HepG2 (cell line): ENCODE results near the gene PKIB. TPM values are rescaled to one million over a fixed set of nuclear protein-coding genes. Genes with fewer than 3 reads are reported as not detected.

Source experiments
- ATAC-seq: fragments of 200-7000 bp; cut with Tn5 transposase; 3 replicates; pipeline ENCODE4 v1.9.1; 2020; ENCODE audit warnings: mild to moderate bottlenecking, moderate library complexity
- BruUV-seq: library from RNA; stranded (reverse); fragments of 400-500 nt; replicated peaks from 2 replicates; lab custom pipeline; 2021; lab: Mats Ljungman, UMichigan
- CTCF ChIA-PET: fragments of 300-600 bp; formaldehyde crosslinking; extraction: SDS; loops from one replicate; lab custom pipeline; 2021; ENCODE audit warnings: low total read pairs, inconsistent platforms, low intra/inter-chr PET ratio; lab: Yijun Ruan, JAX
- POLR2A ChIA-PET: fragments of 350-600 bp; sonication (Branson Sonifier 250); formaldehyde crosslinking; loops from one replicate; lab custom pipeline; 2020; ENCODE audit warnings: antibody characterized with exemption, inconsistent platforms; lab: Yijun Ruan, JAX
- DNase-seq: peaks from one replicate; pipeline ENCODE4 v3.0.0-alpha.2; 2015; ENCODE audit warnings: low spot score
- FAIRE-seq: peaks from 3 replicates; lab custom pipeline; 2011; peaks lifted over from hg19 to GRCh38; lab: Jason Lieb, UNC
- H2AFZ ChIP-seq: one replicate; pipeline ENCODE4 v1.6.1; 2011; ENCODE audit warnings: low read length, inconsistent platforms
- H3K27ac ChIP-seq: fragments of 300-600 bp; 3 replicates; pipeline ENCODE4 v1.8.0; 2011; ENCODE audit warnings: mixed run types, mild to moderate bottlenecking, mixed read lengths, low read length, inconsistent platforms; ENCODE audit not compliant: insufficient read depth; ENCODE audit errors: extremely low read length
- H3K27me3 ChIP-seq, 2 experiments: fragments of 200-600 bp in 1 of 2; 2 replicates in 1 of 2; 3 replicates in 1 of 2; pipeline versions ENCODE4 v1.6.0 to v1.8.0; 2011; ENCODE audit warnings: low read length in 2 of 2, mild to moderate bottlenecking in 2 of 2, moderate library complexity in 2 of 2, inconsistent platforms in 1 of 2; ENCODE audit not compliant: insufficient read depth in 2 of 2, control insufficient read depth in 1 of 2
- H3K36me3 ChIP-seq, 2 experiments: fragments of 200-600 bp in 1 of 2; replicated peaks in 1 of 2; 2 replicates in 1 of 2; 3 replicates in 1 of 2; pipeline versions ENCODE4 v1.5.1 to v1.8.0; 2011; ENCODE audit warnings: low read length in 2 of 2, inconsistent platforms in 1 of 2; ENCODE audit not compliant: insufficient read depth in 2 of 2, control insufficient read depth in 1 of 2
- H3K4me1 ChIP-seq: 2 replicates; pipeline ENCODE4 v1.5.1; 2012; ENCODE audit warnings: low read length, inconsistent platforms; ENCODE audit not compliant: insufficient read depth
- H3K4me2 ChIP-seq: 2 replicates; pipeline ENCODE4 v1.6.0; 2011; ENCODE audit warnings: low read depth, low read length, inconsistent platforms
- H3K4me3 ChIP-seq, 3 experiments: fragments of 200-600 bp in 1 of 3; sonication (generic), shearing (Covaris generic) in 1 of 3; replicated peaks in 1 of 3; 2 replicates each; pipeline ENCODE4 v1.5.1; 2011 to 2016; ENCODE audit warnings: low read length in 3 of 3, inconsistent platforms in 2 of 3, low read depth in 2 of 3, mild to moderate bottlenecking in 2 of 3, control low read depth in 1 of 3, mixed read lengths in 1 of 3; ENCODE audit not compliant: insufficient read depth in 1 of 3
- H3K79me2 ChIP-seq: one replicate; pipeline ENCODE4 v1.6.1; 2011; ENCODE audit warnings: low read length, inconsistent platforms; ENCODE audit not compliant: insufficient read depth
- H3K9ac ChIP-seq: 2 replicates; pipeline ENCODE4 v1.6.0; 2011; ENCODE audit warnings: mild to moderate bottlenecking, low read depth, low read length, inconsistent platforms; ENCODE audit not compliant: insufficient read depth
- H3K9me3 ChIP-seq: 2 replicates; pipeline ENCODE4 v1.5.1; 2012; ENCODE audit warnings: mild to moderate bottlenecking, low read length
- H4K20me1 ChIP-seq: 2 replicates; pipeline ENCODE4 v1.6.0; 2011; ENCODE audit warnings: inconsistent platforms, mild to moderate bottlenecking, low read length, moderate library complexity; ENCODE audit not compliant: insufficient read depth
- CREBL2 ChIP-seq: sonication (generic); formaldehyde crosslinking; IDR thresholded peaks from 2 replicates; pipeline ENCODE4 v1.8.1; 2023; ENCODE audit warnings: missing genetic modification reagents, mild to moderate bottlenecking, borderline replicate concordance
- GTF3A ChIP-seq: sonication (generic); formaldehyde crosslinking; conservative IDR thresholded peaks from 2 replicates; pipeline ENCODE4 v1.4.0; 2020; ENCODE audit warnings: mild to moderate bottlenecking, missing genetic modification reagents
- HNRNPK ChIP-seq: fragments of 200-400 bp; formaldehyde crosslinking; IDR thresholded peaks from 2 replicates; pipeline ENCODE4 v1.6.1; 2018; ENCODE audit warnings: low read length, low read depth, moderate library complexity, mild to moderate bottlenecking; ENCODE audit not compliant: poor library complexity, severe bottlenecking
- MXI1 ChIP-seq: IDR thresholded peaks from 3 replicates; pipeline ENCODE4 v1.6.1; 2012; ENCODE audit warnings: low read depth, low read length, inconsistent platforms, borderline replicate concordance
- POGZ ChIP-seq: sonication (generic); formaldehyde crosslinking; IDR thresholded peaks from 2 replicates; pipeline ENCODE4 v1.4.0; 2020; ENCODE audit warnings: mild to moderate bottlenecking, missing genetic modification reagents
- SP2 ChIP-seq: sonication (generic); formaldehyde crosslinking; IDR thresholded peaks from 2 replicates; pipeline ENCODE4 v1.5.1; 2020; ENCODE audit warnings: mild to moderate bottlenecking, missing genetic modification reagents
- TBX2 ChIP-seq: sonication (generic); formaldehyde crosslinking; IDR thresholded peaks from 2 replicates; pipeline ENCODE4 v1.5.0; 2020; ENCODE audit warnings: missing genetic modification reagents, mild to moderate bottlenecking, borderline replicate concordance
- ZFAT ChIP-seq: sonication (generic); formaldehyde crosslinking; conservative IDR thresholded peaks from 2 replicates; pipeline ENCODE4 v1.8.1; 2023; ENCODE audit warnings: missing genetic modification reagents, inconsistent platforms
- ZMAT3 ChIP-seq: sonication (generic); formaldehyde crosslinking; conservative IDR thresholded peaks from 2 replicates; pipeline ENCODE4 v1.7.0; 2021; ENCODE audit warnings: missing genetic modification reagents
- ZMYM2 ChIP-seq: sonication (generic); formaldehyde crosslinking; IDR thresholded peaks from 2 replicates; pipeline ENCODE4 v1.8.0; 2022; ENCODE audit warnings: mild to moderate bottlenecking, missing genetic modification reagents
- ZNF263 ChIP-seq: sonication (generic); formaldehyde crosslinking; IDR thresholded peaks from 2 replicates; pipeline ENCODE4 v1.4.0; 2020; ENCODE audit warnings: missing genetic modification reagents
- ZNF335 ChIP-seq: sonication (generic); formaldehyde crosslinking; IDR thresholded peaks from 2 replicates; pipeline ENCODE4 v1.4.0; 2020; ENCODE audit warnings: missing genetic modification reagents
- ZNF572 ChIP-seq: sonication (generic); formaldehyde crosslinking; IDR thresholded peaks from 2 replicates; pipeline ENCODE4 v1.5.1; 2020; ENCODE audit warnings: mild to moderate bottlenecking, missing genetic modification reagents
- ZNF614 ChIP-seq: IDR thresholded peaks from 2 replicates; pipeline ENCODE4 v1.6.1; 2018; ENCODE audit warnings: missing biosample characterization, missing genetic modification reagents, inconsistent platforms, borderline replicate concordance
- ZNF652 ChIP-seq: IDR thresholded peaks from 2 replicates; pipeline ENCODE4 v1.6.1; 2016; ENCODE audit warnings: low read depth, borderline replicate concordance
- ZNF83 ChIP-seq: sonication (generic); formaldehyde crosslinking; IDR thresholded peaks from 2 replicates; pipeline ENCODE4 v1.4.0; 2020; ENCODE audit warnings: missing genetic modification reagents, mild to moderate bottlenecking, borderline replicate concordance
- ZNF839 ChIP-seq: sonication (generic); formaldehyde crosslinking; IDR thresholded peaks from 2 replicates; pipeline ENCODE4 v1.4.0; 2020; ENCODE audit warnings: missing genetic modification reagents, mild to moderate bottlenecking, borderline replicate concordance
- ZNF878 ChIP-seq: sonication (generic); formaldehyde crosslinking; IDR thresholded peaks from 2 replicates; pipeline ENCODE4 v1.8.1; 2023; ENCODE audit warnings: mild to moderate bottlenecking, missing genetic modification reagents, moderate library complexity
- WGBS: methylation state at CpG from one replicate; pipeline ENCODE4 v1.1.6; 2017; ENCODE audit warnings: low lambda C conversion rate; 5-methylcytosine and 5-hydroxymethylcytosine counted together
- in situ Hi-C: cut with HindIII; loops from 2 replicates; pipeline ENCODE4 v1.10.0; 2017; ENCODE audit warnings: low pct_unique_long_range_greater_than_20kb; ENCODE audit not compliant: extremely low pct_ligation_motif_present
- intact Hi-C: fragments of 100-400 bp; cut with micrococcal nuclease; formaldehyde crosslinking; loops from one replicate; pipeline ENCODE4 v1.10.0; 2022; ENCODE audit not compliant: unreplicated experiment
- polyA plus RNA-seq, 8 experiments: library from polyadenylated mRNA; depleted of rRNA in 3 of 8; stranded (reverse) in 7 of 8; unstranded in 1 of 8; fragments of >200 nt; fragmentation: Illumina TruSeq in 4 of 8; extraction: Trizol in 4 of 8; gene quantifications; 2 replicates each; pipeline versions ENCODE4 v1.2.1 to v1.2.3, GENCODE V29; 2011 to 2016; ENCODE audit warnings: low read depth in 4 of 8, missing spikeins in 1 of 8, mixed read lengths in 1 of 8; ENCODE audit not compliant: insufficient read depth in 1 of 8
- total RNA-seq, 5 experiments: library from RNA; depleted of rRNA; stranded (reverse); fragments of >200 nt; fragmentation: Illumina TruSeq; extraction: Trizol; gene quantifications; 2 replicates each; pipeline ENCODE4 v1.2.3, GENCODE V29; 2016; ENCODE audit warnings: low read depth in 1 of 5
- TF ChIP-seq, protein P1 (sequence below): sonication (generic); formaldehyde crosslinking; IDR thresholded peaks from 2 replicates; pipeline ENCODE4 v1.4.0; 2020; ENCODE audit warnings: low read depth, missing genetic modification reagents

PKIB gene
- total and polyA plus RNA-seq, 2 of the 13 experiments (the other 11 are each of a cell fraction or from before 2014, with no cell fraction given) = 1.4 to 1.5 TPM

DNA sequence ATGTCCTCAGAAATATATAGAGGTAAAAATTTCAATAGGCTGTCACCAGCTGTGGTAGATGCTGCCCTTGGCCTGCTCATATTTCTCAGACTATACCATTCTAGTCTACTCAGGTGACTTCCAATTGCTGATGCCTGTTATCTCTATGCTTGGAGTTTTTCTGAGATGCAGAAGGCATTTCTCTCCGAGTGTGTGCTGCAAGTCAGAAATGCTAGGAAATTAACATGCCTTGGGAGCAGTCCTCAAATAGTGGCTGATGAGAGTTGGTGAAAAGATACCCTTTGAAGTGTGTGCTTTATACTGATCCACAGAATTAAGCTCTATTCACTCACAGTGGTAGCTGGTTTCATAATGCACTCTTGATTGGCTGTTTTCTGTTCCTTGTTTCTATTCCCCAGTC is 43.2 kb upstream of the PKIB start:
- Histone ChIP-seq H3K36me3 (no peaks in the 10 kb centered on the region), H4K20me1 (no peaks in the 10 kb centered on the region), H3K4me3 (no peak overlapping the region), H3K27me3 (no peaks in the 10 kb centered on the region), H3K4me1 (no peaks in the 10 kb centered on the region), H3K27ac (no peak overlapping the region), H3K9me3 (no peaks in the 10 kb centered on the region), H3K79me2 (no peaks in the 10 kb centered on the region), H3K4me2 (no peak overlapping the region), H2AFZ (no peak overlapping the region), H3K9ac (no peak overlapping the region)
- intact Hi-C loops (no loop called here), in situ Hi-C loops (no loop called here)
- DNase-seq (no peak), FAIRE-seq (no peak), ATAC-seq (no peak)
- TF ChIP-seq ZNF83 (CRISPR knock-in tag) (no peak), ZNF839 (CRISPR knock-in tag) (no peak), ZNF878 (CRISPR knock-in tag) (no peak), CREBL2 (CRISPR knock-in tag) (no peak), ZNF335 (CRISPR knock-in tag) (no peak), MXI1 (no peak), GTF3A (no peak), ZMAT3 (CRISPR knock-in tag) (no peak), ZNF614 (CRISPR knock-in tag) (no peak), ZNF652 (CRISPR knock-in tag) (no peak), ZNF263 (CRISPR knock-in tag) (no peak), HNRNPK (no peak), ZFAT (CRISPR knock-in tag) (no peak), POGZ (CRISPR knock-in tag) (no peak), TBX2 (CRISPR knock-in tag) (no peak), ZNF572 (CRISPR knock-in tag) (no peak), ZMYM2 (CRISPR knock-in tag) (no peak), SP2 (CRISPR knock-in tag) (no peak)
- TF ChIP-seq, protein P1, sequence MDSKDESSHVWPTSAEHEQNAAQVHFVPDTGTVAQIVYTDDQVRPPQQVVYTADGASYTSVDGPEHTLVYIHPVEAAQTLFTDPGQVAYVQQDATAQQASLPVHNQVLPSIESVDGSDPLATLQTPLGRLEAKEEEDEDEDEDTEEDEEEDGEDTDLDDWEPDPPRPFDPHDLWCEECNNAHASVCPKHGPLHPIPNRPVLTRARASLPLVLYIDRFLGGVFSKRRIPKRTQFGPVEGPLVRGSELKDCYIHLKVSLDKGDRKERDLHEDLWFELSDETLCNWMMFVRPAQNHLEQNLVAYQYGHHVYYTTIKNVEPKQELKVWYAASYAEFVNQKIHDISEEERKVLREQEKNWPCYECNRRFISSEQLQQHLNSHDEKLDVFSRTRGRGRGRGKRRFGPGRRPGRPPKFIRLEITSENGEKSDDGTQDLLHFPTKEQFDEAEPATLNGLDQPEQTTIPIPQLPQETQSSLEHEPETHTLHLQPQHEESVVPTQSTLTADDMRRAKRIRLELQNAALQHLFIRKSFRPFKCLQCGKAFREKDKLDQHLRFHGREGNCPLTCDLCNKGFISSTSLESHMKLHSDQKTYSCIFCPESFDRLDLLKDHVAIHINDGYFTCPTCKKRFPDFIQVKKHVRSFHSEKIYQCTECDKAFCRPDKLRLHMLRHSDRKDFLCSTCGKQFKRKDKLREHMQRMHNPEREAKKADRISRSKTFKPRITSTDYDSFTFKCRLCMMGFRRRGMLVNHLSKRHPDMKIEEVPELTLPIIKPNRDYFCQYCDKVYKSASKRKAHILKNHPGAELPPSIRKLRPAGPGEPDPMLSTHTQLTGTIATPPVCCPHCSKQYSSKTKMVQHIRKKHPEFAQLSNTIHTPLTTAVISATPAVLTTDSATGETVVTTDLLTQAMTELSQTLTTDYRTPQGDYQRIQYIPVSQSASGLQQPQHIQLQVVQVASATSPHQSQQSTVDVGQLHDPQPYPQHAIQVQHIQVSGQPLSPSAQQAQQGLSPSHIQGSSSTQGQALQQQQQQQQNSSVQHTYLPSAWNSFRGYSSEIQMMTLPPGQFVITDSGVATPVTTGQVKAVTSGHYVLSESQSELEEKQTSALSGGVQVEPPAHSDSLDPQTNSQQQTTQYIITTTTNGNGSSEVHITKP = no peak
- ChIA-PET CTCF (no interaction called here), POLR2A (no interaction called here)
- WGBS = 0% methylated on average over 1 of the region's 1 CpG
- BruUV-seq = no TSS peak
